ENCODE data around the gene NTN1. TPM values are rescaled to one million over a fixed set of nuclear protein-coding genes. Genes with fewer than 3 reads are reported as not detected.
"Not testable (repeated sequence)": the region's sequence is repeated elsewhere in the genome, so short reads cannot be mapped to it uniquely, and the experiment has no call there.

NTN1 gene
- total RNA-seq, 1 donor from 2014 or later: 29.6 TPM

GRCh38 chr17:9094193-9094592, 72.9 kb downstream of the NTN1 start:
- peaks cover 7 to 18% of the 10 kb centered on the region in 2 donors for H3K4me1 ChIP-seq
- H3K27ac ChIP-seq: no peak overlapping the region

GRCh38 chr17:9095390-9095789, 74.1 kb downstream of the NTN1 start:
- Histone ChIP-seq H3K27me3 (no peaks in the 10 kb centered on the region), H3K4me3 (no peak overlapping the region), H3K36me3 (no peaks in the 10 kb centered on the region), H3K27ac (peak overlapping the region in 1 of 2 donors; percentile 39), H3K4me1 (peaks cover 0 to 7% of the 10 kb centered on the region in 2 donors), H3K9me3 (no peaks in the 10 kb centered on the region)
- TF ChIP-seq CTCF (IDR thresholded peaks at IDR 0.05): no peak
- no peak for DNase-seq (ENCODE audit: low spot score in 2 of 2)
- intact Hi-C loops (cut with DNase I): no loop called here

More at GRCh38 chr17:9094193-9094592, 72.9 kb downstream of the NTN1 start:
- intact Hi-C loops (cut with DNase I): no loop called here
- Histone ChIP-seq H3K4me3 (no peak overlapping the region), H3K9me3 (no peaks in the 10 kb centered on the region), H3K27me3 (no peaks in the 10 kb centered on the region), H3K36me3 (no peaks in the 10 kb centered on the region)
- no peak for DNase-seq (ENCODE audit: low spot score in 2 of 2)
- TF ChIP-seq CTCF (IDR thresholded peaks at IDR 0.05): no peak

- Histone ChIP-seq H3K9me3 (no peaks in the 10 kb centered on the region), H3K36me3 (no peaks in the 10 kb centered on the region), H3K4me3 (no peak overlapping the region), H3K27ac (no peak overlapping the region), H3K27me3 (no peaks in the 10 kb centered on the region), H3K4me1 (peaks cover 0 to 3% of the 10 kb centered on the region in 2 donors)
- TF ChIP-seq CTCF (IDR thresholded peaks at IDR 0.05): no peak
- DNase-seq (ENCODE audit: low spot score in 2 of 2): no peak
- intact Hi-C loops (cut with DNase I): no loop called here
These were observed 77.0 kb downstream of the NTN1 start for GRCh38 chr17:9098242-9098825.

- Histone ChIP-seq H3K27ac (no peak overlapping the region), H3K36me3 (no peaks in the 10 kb centered on the region), H3K4me3 (no peak overlapping the region), H3K4me1 (peaks cover 4 to 9% of the 10 kb centered on the region in 2 donors), H3K9me3 (no peaks in the 10 kb centered on the region), H3K27me3 (no peaks in the 10 kb centered on the region)
- no peak for DNase-seq (ENCODE audit: low spot score in 2 of 2)
- intact Hi-C loops (cut with DNase I): no loop called here
- no peak for TF ChIP-seq CTCF (IDR thresholded peaks at IDR 0.05)
These were observed 80.0 kb downstream of the NTN1 start for GRCh38 chr17:9101356-9101755.

- DNase-seq (ENCODE audit: low spot score in 2 of 2); H3K4me3 ChIP-seq; H3K27ac ChIP-seq; H3K36me3 ChIP-seq; H3K9me3 ChIP-seq; intact Hi-C loops (cut with DNase I); H3K4me1 ChIP-seq; H3K27me3 ChIP-seq: not testable (repeated sequence)
These were observed 81.9 kb downstream of the NTN1 start for GRCh38 chr17:9103193-9103592.

- peak; percentile 33 to 85 for DNase-seq (ENCODE audit: low spot score in 2 of 2)
- Histone ChIP-seq H3K4me1 (peaks cover 4 to 9% of the 10 kb centered on the region in 2 donors), H3K27me3 (no peaks in the 10 kb centered on the region), H3K9me3 (no peaks in the 10 kb centered on the region), H3K36me3 (no peaks in the 10 kb centered on the region), H3K27ac (peak overlapping the region; percentile 65 to 80), H3K4me3 (no peak overlapping the region)
- intact Hi-C loops (cut with DNase I): no loop called here
- TF ChIP-seq CTCF (IDR thresholded peaks at IDR 0.05): peak in 1 of 3 experiments; percentile 10
These were observed 83.2 kb downstream of the NTN1 start for GRCh38 chr17:9104370-9105041.

Data from ascending aorta (tissue), 2 donors.